Neural cell (in vitro differentiated cells): ENCODE data around the gene PRKD1.

Source experiments
- EZH2 ChIP-seq: fragments of 200-600, 300-800 bp; shearing (Covaris generic), sonication (generic); IDR thresholded peaks from 2 replicates; pipeline ENCODE4 v1.6.1; 2014; ENCODE audit warnings: antibody characterized with exemption, low read length, borderline replicate concordance, mild to moderate bottlenecking; ENCODE audit not compliant: insufficient read depth, poor library complexity, severe bottlenecking
- SMC3 ChIP-seq: fragments of 450-650 bp; conservative IDR thresholded peaks from 2 replicates; pipeline ENCODE4 v1.6.1; 2014; ENCODE audit warnings: antibody characterized with exemption, mild to moderate bottlenecking, moderate library complexity; ENCODE audit not compliant: poor library complexity

GRCh38 chr14:29789475-29789874, 138.2 kb downstream of the PRKD1 start:
- no peak for TF ChIP-seq EZH2
- no peak for TF ChIP-seq SMC3
